RWPE2 (cell line): ENCODE measurements around the gene HMGCS2.

Experiments used
- ATAC-seq: fragments of 200-7000 bp; cut with Tn5 transposase; 3 replicates; pipeline ENCODE4 v1.9.1; 2021; ENCODE audit warnings: low read depth
- DNase-seq: peaks from one replicate; pipeline ENCODE4 v3.0.0-alpha.2; 2020; ENCODE audit warnings: low spot score
- H3K27ac ChIP-seq: fragments of 450-650 bp; 2 replicates; pipeline ENCODE4 v1.5.1; 2017; ENCODE audit warnings: mild to moderate bottlenecking; ENCODE audit not compliant: poor library complexity, severe bottlenecking
- H3K27me3 ChIP-seq: fragments of 250-450 bp; sonication (Bioruptor Pico); 2 replicates; pipeline ENCODE4 v1.5.1; 2021; ENCODE audit warnings: mild to moderate bottlenecking, moderate library complexity; ENCODE audit not compliant: insufficient read depth, poor library complexity, severe bottlenecking
- H3K36me3 ChIP-seq: fragments of 250-450 bp; sonication (Bioruptor Pico); 2 replicates; pipeline ENCODE4 v1.5.1; 2020; ENCODE audit warnings: low read depth, mild to moderate bottlenecking, moderate library complexity
- H3K4me1 ChIP-seq: fragments of 250-450 bp; sonication (Bioruptor Pico); 2 replicates; pipeline ENCODE4 v1.5.1; 2021; ENCODE audit warnings: mild to moderate bottlenecking, moderate library complexity; ENCODE audit not compliant: insufficient read depth, poor library complexity, severe bottlenecking
- H3K4me3 ChIP-seq: fragments of 250-450 bp; sonication (Bioruptor Pico); 2 replicates; pipeline ENCODE4 v1.5.1; 2021; ENCODE audit warnings: mild to moderate bottlenecking, moderate library complexity; ENCODE audit not compliant: severe bottlenecking
- H3K9me3 ChIP-seq: fragments of 250-450 bp; sonication (Bioruptor Pico); 2 replicates; pipeline ENCODE4 v1.5.1; 2021; ENCODE audit warnings: mild to moderate bottlenecking, moderate library complexity; ENCODE audit not compliant: severe bottlenecking
- CTCF ChIP-seq: fragments of 450-650 bp; IDR thresholded peaks from one replicate; pipeline ENCODE4 v1.5.1; 2017; ENCODE audit warnings: mild to moderate bottlenecking, moderate library complexity; ENCODE audit not compliant: poor library complexity, severe bottlenecking

Gene HMGCS2

GRCh38 chr1:119779869-119780356, 11.2 kb upstream of the HMGCS2 start:
- Histone ChIP-seq H3K4me3 (no peak overlapping the region), H3K27me3 (no peaks in the 10 kb centered on the region), H3K4me1 (peaks cover 7% of the 10 kb centered on the region), H3K36me3 (no peaks in the 10 kb centered on the region), H3K9me3 (no peaks in the 10 kb centered on the region), H3K27ac (no peak overlapping the region)
- ATAC-seq (0 out of 3 replicates have a peak, but pooled peaks have one; percentile 20), DNase-seq (no peak)
- no peak for TF ChIP-seq CTCF

- peaks cover 4% of the 10 kb centered on the region for H3K4me1 ChIP-seq
- H3K27ac ChIP-seq = no peak overlapping the region
- H3K27me3 ChIP-seq = no peaks in the 10 kb centered on the region
- ATAC-seq (no peak), DNase-seq (no peak)
- H3K9me3 ChIP-seq = no peaks in the 10 kb centered on the region
- H3K4me3 ChIP-seq = no peak overlapping the region
- no peaks in the 10 kb centered on the region for H3K36me3 ChIP-seq
- TF ChIP-seq CTCF = no peak
Measured at GRCh38 chr1:119778886-119779560, 10.3 kb upstream of the HMGCS2 start.

- H3K4me1 ChIP-seq = peaks cover 4% of the 10 kb centered on the region
- ATAC-seq (no peak), DNase-seq (no peak)
Measured at GRCh38 chr1:119778359-119778758, 9.7 kb upstream of the HMGCS2 start.

GRCh38 chr1:119774746-119775490, 6.2 kb upstream of the HMGCS2 start:
- Histone ChIP-seq H3K27ac (no peak overlapping the region), H3K4me3 (no peak overlapping the region), H3K36me3 (no peaks in the 10 kb centered on the region), H3K4me1 (no peaks in the 10 kb centered on the region), H3K27me3 (no peaks in the 10 kb centered on the region), H3K9me3 (no peaks in the 10 kb centered on the region)
- no peak for ATAC-seq
- TF ChIP-seq CTCF = no peak
- no peak for DNase-seq

More at GRCh38 chr1:119778359-119778758, 9.7 kb upstream of the HMGCS2 start:
- Histone ChIP-seq H3K27me3 (no peaks in the 10 kb centered on the region), H3K27ac (no peak overlapping the region), H3K9me3 (no peaks in the 10 kb centered on the region), H3K36me3 (no peaks in the 10 kb centered on the region), H3K4me3 (no peak overlapping the region)
- TF ChIP-seq CTCF = no peak

- ATAC-seq (no peak; the same call in 2 of the 3 replicates), DNase-seq (no peak)
- H3K4me3 ChIP-seq = no peak overlapping the region
- H3K27me3 ChIP-seq = no peaks in the 10 kb centered on the region
- no peak for TF ChIP-seq CTCF
- H3K36me3 ChIP-seq = no peaks in the 10 kb centered on the region
- no peaks in the 10 kb centered on the region for H3K4me1 ChIP-seq
- no peak overlapping the region for H3K27ac ChIP-seq
- no peaks in the 10 kb centered on the region for H3K9me3 ChIP-seq
Measured at GRCh38 chr1:119773711-119774241, 5.1 kb upstream of the HMGCS2 start.
